Activated naive CD4-positive, alpha-beta T cell treated with anti-CD3 and anti-CD28 coated beads, Interleukin-2, amount 10 ng/mL, durations not matched to agents 7 days and 5 days (primary cell): ENCODE measurements around the gene HSF5.

Experiments
- CTCF ChIA-PET: fragments of 350-600 bp; sonication (Branson Sonifier 250); formaldehyde crosslinking; loops from one replicate; lab custom pipeline; 2021; ENCODE audit warnings: antibody characterized with exemption; lab: Charles Lee
- DNase-seq: peaks from one replicate; pipeline ENCODE4 v3.0.0-alpha.2; 2020
- H3K27ac Mint-ChIP-seq: one replicate; pipeline ENCODE4 v1.8.0; 2021; ENCODE audit warnings: mild to moderate bottlenecking, moderate library complexity, mixed read lengths
- H3K27me3 Mint-ChIP-seq: one replicate; pipeline ENCODE4 v1.8.0; 2021; ENCODE audit warnings: mild to moderate bottlenecking, mixed read lengths
- H3K36me3 Mint-ChIP-seq: one replicate; pipeline ENCODE4 v1.8.0; 2021; ENCODE audit warnings: mixed read lengths
- H3K4me1 Mint-ChIP-seq: one replicate; pipeline ENCODE4 v1.8.0; 2021; ENCODE audit warnings: mixed read lengths
- H3K4me3 Mint-ChIP-seq: one replicate; pipeline ENCODE4 v1.8.0; 2021; ENCODE audit warnings: mild to moderate bottlenecking, moderate library complexity, mixed read lengths
- H3K9me3 Mint-ChIP-seq: one replicate; pipeline ENCODE4 v1.8.0; 2021; ENCODE audit warnings: mixed read lengths

The HSF5 gene

GRCh38 chr17:58394534-58395223 is 93.5 kb downstream of the HSF5 start:
- no peaks in the 10 kb centered on the region for H3K4me1 Mint-ChIP-seq
- H3K4me3 Mint-ChIP-seq: no peak overlapping the region
- CTCF ChIA-PET: no interaction called here
- H3K36me3 Mint-ChIP-seq: no peaks in the 10 kb centered on the region
- no peak for DNase-seq
- H3K27me3 Mint-ChIP-seq: peaks cover 14% of the 10 kb centered on the region
- H3K27ac Mint-ChIP-seq: no peak overlapping the region
- no peaks in the 10 kb centered on the region for H3K9me3 Mint-ChIP-seq

- H3K4me3 Mint-ChIP-seq: no peak overlapping the region
- H3K27ac Mint-ChIP-seq: no peak overlapping the region
- H3K27me3 Mint-ChIP-seq: peaks cover 10% of the 10 kb centered on the region
- H3K9me3 Mint-ChIP-seq: no peaks in the 10 kb centered on the region
- CTCF ChIA-PET: interaction anchor here (1.5 kb wide), 1 partner anchor 26 kb away, joined by 5 read pairs; the partner anchor contains the start of gene RNF43
- no peaks in the 10 kb centered on the region for H3K36me3 Mint-ChIP-seq
- no peaks in the 10 kb centered on the region for H3K4me1 Mint-ChIP-seq
- no peak for DNase-seq
Observed at GRCh38 chr17:58391302-58391984, 96.8 kb downstream of the HSF5 start.

- no peak for DNase-seq
- peaks cover 10% of the 10 kb centered on the region for H3K27me3 Mint-ChIP-seq
- no peaks in the 10 kb centered on the region for H3K4me1 Mint-ChIP-seq
- no peaks in the 10 kb centered on the region for H3K36me3 Mint-ChIP-seq
- no peaks in the 10 kb centered on the region for H3K9me3 Mint-ChIP-seq
- H3K27ac Mint-ChIP-seq: no peak overlapping the region
- CTCF ChIA-PET: interaction anchor here (1.5 kb wide), 1 partner anchor 26 kb away, joined by 5 read pairs; the partner anchor contains the start of gene RNF43
- no peak overlapping the region for H3K4me3 Mint-ChIP-seq
Observed at GRCh38 chr17:58390884-58391283, 97.3 kb downstream of the HSF5 start.

- no peak for DNase-seq
- CTCF ChIA-PET: interaction anchor here (1.1 kb wide), 1 partner anchor 29 kb away, joined by 5 read pairs; no protein-coding TSS in a partner anchor
- H3K4me1 Mint-ChIP-seq: peaks cover 2% of the 10 kb centered on the region
- no peaks in the 10 kb centered on the region for H3K9me3 Mint-ChIP-seq
- no peaks in the 10 kb centered on the region for H3K36me3 Mint-ChIP-seq
- peaks cover 10% of the 10 kb centered on the region for H3K27me3 Mint-ChIP-seq
- H3K4me3 Mint-ChIP-seq: no peak overlapping the region
- no peak overlapping the region for H3K27ac Mint-ChIP-seq
Observed at GRCh38 chr17:58388302-58389190, 99.7 kb downstream of the HSF5 start.

- H3K4me3 Mint-ChIP-seq: no peak overlapping the region
- H3K4me1 Mint-ChIP-seq: peaks cover 6% of the 10 kb centered on the region
- no peak overlapping the region for H3K27ac Mint-ChIP-seq
- CTCF ChIA-PET: no interaction called here
- no peaks in the 10 kb centered on the region for H3K9me3 Mint-ChIP-seq
- DNase-seq: no peak
- no peaks in the 10 kb centered on the region for H3K36me3 Mint-ChIP-seq
- peaks cover 10% of the 10 kb centered on the region for H3K27me3 Mint-ChIP-seq
Observed at GRCh38 chr17:58387834-58388233, 100.4 kb downstream of the HSF5 start.

GRCh38 chr17:58386708-58387107 is 101.5 kb downstream of the HSF5 start:
- Mint-ChIP-seq H3K4me1 (peaks cover 18% of the 10 kb centered on the region), H3K27me3 (peaks cover 9% of the 10 kb centered on the region), H3K9me3 (no peaks in the 10 kb centered on the region), H3K4me3 (no peak overlapping the region), H3K36me3 (no peaks in the 10 kb centered on the region), H3K27ac (no peak overlapping the region)
- DNase-seq: no peak
- CTCF ChIA-PET: interaction anchor here (1.3 kb wide), 1 partner anchor 50 kb away, joined by 3 read pairs; no protein-coding TSS in a partner anchor

GRCh38 chr17:58385359-58385899 is 102.8 kb downstream of the HSF5 start:
- Mint-ChIP-seq H3K27ac (no peak overlapping the region), H3K27me3 (no peaks in the 10 kb centered on the region), H3K36me3 (no peaks in the 10 kb centered on the region), H3K4me3 (no peak overlapping the region), H3K9me3 (no peaks in the 10 kb centered on the region), H3K4me1 (peaks cover 28% of the 10 kb centered on the region)
- CTCF ChIA-PET: interaction anchor here (1.3 kb wide), 1 partner anchor 49 kb away, joined by 3 read pairs; no protein-coding TSS in a partner anchor
- no peak for DNase-seq

- Mint-ChIP-seq H3K36me3 (no peaks in the 10 kb centered on the region), H3K4me3 (no peak overlapping the region), H3K27ac (no peak overlapping the region), H3K9me3 (no peaks in the 10 kb centered on the region), H3K4me1 (peaks cover 33% of the 10 kb centered on the region), H3K27me3 (no peaks in the 10 kb centered on the region)
- no peak for DNase-seq
- CTCF ChIA-PET: interaction anchor here (1.7 kb wide), 1 partner anchor 33 kb away, joined by 3 read pairs; the partner anchor contains the start of gene RNF43
Observed at GRCh38 chr17:58384897-58385296, 103.3 kb downstream of the HSF5 start.

- Mint-ChIP-seq H3K27ac (no peak overlapping the region), H3K4me1 (peaks cover 43% of the 10 kb centered on the region), H3K36me3 (no peaks in the 10 kb centered on the region), H3K4me3 (no peak overlapping the region), H3K27me3 (no peaks in the 10 kb centered on the region), H3K9me3 (no peaks in the 10 kb centered on the region)
- CTCF ChIA-PET: interaction anchor here (1.0 to 1.7 kb wide), 4 partner anchors 17 to 67 kb away, joined by 3 to 6 read pairs (median 4); partner anchors contain the start of genes RNF43 and SUPT4H1
- DNase-seq: no peak
Observed at GRCh38 chr17:58383892-58384462, 104.2 kb downstream of the HSF5 start.

GRCh38 chr17:58382872-58383242 is 105.4 kb downstream of the HSF5 start:
- Mint-ChIP-seq H3K9me3 (no peaks in the 10 kb centered on the region), H3K27ac (peak overlapping the region; percentile 85), H3K36me3 (no peaks in the 10 kb centered on the region), H3K27me3 (no peaks in the 10 kb centered on the region), H3K4me1 (peaks cover 50% of the 10 kb centered on the region), H3K4me3 (no peak overlapping the region)
- CTCF ChIA-PET: interaction anchor here (1.4 kb wide), 1 partner anchor 78 kb away, joined by 3 read pairs; no protein-coding TSS in a partner anchor
- DNase-seq: no peak

GRCh38 chr17:58382108-58382871 is 105.9 kb downstream of the HSF5 start:
- DNase-seq: no peak
- Mint-ChIP-seq H3K36me3 (no peaks in the 10 kb centered on the region), H3K27ac (peak overlapping the region; percentile 85), H3K4me3 (no peak overlapping the region), H3K4me1 (peaks cover 55% of the 10 kb centered on the region), H3K27me3 (no peaks in the 10 kb centered on the region), H3K9me3 (no peaks in the 10 kb centered on the region)
- CTCF ChIA-PET: interaction anchor here (0.8 to 1.8 kb wide), 3 partner anchors 30 to 77 kb away, joined by 3 to 6 read pairs (median 3); partner anchors contain the start of genes RNF43 and SUPT4H1

GRCh38 chr17:58381124-58382035 is 106.8 kb downstream of the HSF5 start:
- Mint-ChIP-seq H3K4me3 (no peak overlapping the region), H3K27ac (peak overlapping the region; percentile 85), H3K36me3 (no peaks in the 10 kb centered on the region), H3K9me3 (no peaks in the 10 kb centered on the region), H3K27me3 (no peaks in the 10 kb centered on the region), H3K4me1 (peaks cover 57% of the 10 kb centered on the region)
- DNase-seq: no peak
- CTCF ChIA-PET: interaction anchor here (0.8 to 1.8 kb wide), 3 partner anchors 30 to 76 kb away, joined by 3 to 6 read pairs (median 3); partner anchors contain the start of genes RNF43 and SUPT4H1
